ENCODE measurements around the gene SLC38A8.

SLC38A8 gene

GRCh38 chr16:84063980-84064379 lies 21.4 kb upstream of the SLC38A8 start:
- no peak overlapping the region for H3K4me3 ChIP-seq (ENCODE audit: control insufficient read depth, low read depth, low read length)
- no peak for DNase-seq (ENCODE audit: low read depth)
- TF ChIP-seq, protein P1, sequence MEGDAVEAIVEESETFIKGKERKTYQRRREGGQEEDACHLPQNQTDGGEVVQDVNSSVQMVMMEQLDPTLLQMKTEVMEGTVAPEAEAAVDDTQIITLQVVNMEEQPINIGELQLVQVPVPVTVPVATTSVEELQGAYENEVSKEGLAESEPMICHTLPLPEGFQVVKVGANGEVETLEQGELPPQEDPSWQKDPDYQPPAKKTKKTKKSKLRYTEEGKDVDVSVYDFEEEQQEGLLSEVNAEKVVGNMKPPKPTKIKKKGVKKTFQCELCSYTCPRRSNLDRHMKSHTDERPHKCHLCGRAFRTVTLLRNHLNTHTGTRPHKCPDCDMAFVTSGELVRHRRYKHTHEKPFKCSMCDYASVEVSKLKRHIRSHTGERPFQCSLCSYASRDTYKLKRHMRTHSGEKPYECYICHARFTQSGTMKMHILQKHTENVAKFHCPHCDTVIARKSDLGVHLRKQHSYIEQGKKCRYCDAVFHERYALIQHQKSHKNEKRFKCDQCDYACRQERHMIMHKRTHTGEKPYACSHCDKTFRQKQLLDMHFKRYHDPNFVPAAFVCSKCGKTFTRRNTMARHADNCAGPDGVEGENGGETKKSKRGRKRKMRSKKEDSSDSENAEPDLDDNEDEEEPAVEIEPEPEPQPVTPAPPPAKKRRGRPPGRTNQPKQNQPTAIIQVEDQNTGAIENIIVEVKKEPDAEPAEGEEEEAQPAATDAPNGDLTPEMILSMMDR (IDR thresholded peaks at IDR 0.05; ENCODE audit: control insufficient read depth, insufficient read depth, low read depth, low read length, missing control alignments), result no peak

DNA sequence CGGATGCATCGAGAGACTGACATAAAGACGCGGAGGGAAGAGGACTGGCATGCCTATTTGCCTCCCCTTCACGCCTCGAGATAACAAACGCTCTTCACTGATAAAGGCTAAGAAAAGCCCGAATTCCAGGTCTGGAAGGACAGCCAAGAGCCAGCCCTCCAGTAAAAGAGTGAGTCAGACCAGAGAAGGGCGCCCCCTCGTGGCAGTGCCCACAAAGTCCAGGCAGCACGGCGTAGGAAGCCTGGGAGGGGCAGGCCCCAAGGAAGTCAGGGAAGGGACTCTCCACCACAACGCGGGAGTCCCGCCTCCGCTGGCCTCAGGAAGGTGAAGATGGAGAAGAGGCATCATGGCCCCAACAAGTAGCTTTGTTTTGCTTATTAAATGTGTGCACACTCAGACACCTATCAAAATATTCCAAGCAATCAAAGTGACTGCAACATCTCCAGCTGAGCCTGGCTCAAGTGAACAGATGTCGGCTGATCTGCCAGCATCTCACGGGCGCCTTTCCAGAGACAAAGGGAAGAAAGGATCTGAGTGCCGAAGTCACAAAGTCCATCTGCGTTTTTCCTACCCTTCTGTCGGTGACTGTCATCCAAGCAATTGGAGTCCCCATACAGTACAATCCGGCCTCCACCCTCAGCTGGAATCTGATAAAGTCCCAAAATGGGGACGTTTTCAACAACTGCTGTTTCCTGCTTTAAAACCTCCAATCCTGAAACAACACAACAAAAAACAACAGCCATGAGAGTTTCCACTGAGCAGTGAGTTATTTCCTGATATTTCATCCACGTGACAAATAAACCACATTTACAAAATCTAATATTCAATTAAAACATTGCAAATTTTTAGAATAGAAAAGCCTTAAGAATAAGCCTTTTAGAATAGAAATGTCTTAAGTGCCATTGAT lies 20.4 kb upstream of the SLC38A8 start:
- DNase-seq (ENCODE audit: low read depth), result peak; percentile 23
- no peak overlapping the region for H3K4me3 ChIP-seq (ENCODE audit: control insufficient read depth, low read depth, low read length)
- TF ChIP-seq, protein P1 (IDR thresholded peaks at IDR 0.05; ENCODE audit: control insufficient read depth, insufficient read depth, low read depth, low read length, missing control alignments), result peak; percentile 91

GRCh38 chr16:84061236-84061819 lies 18.7 kb upstream of the SLC38A8 start:
- TF ChIP-seq, protein P1 (IDR thresholded peaks at IDR 0.05; ENCODE audit: control insufficient read depth, insufficient read depth, low read depth, low read length, missing control alignments), result no peak
- H3K4me3 ChIP-seq (ENCODE audit: control insufficient read depth, low read depth, low read length), result no peak overlapping the region
- DNase-seq (ENCODE audit: low read depth), result no peak

GRCh38 chr16:84059946-84060901 lies 17.6 kb upstream of the SLC38A8 start:
- H3K4me3 ChIP-seq (ENCODE audit: control insufficient read depth, low read depth, low read length), result no peak overlapping the region
- TF ChIP-seq, protein P1 (IDR thresholded peaks at IDR 0.05; ENCODE audit: control insufficient read depth, insufficient read depth, low read depth, low read length, missing control alignments), result no peak
- DNase-seq (ENCODE audit: low read depth), result no peak

DNA sequence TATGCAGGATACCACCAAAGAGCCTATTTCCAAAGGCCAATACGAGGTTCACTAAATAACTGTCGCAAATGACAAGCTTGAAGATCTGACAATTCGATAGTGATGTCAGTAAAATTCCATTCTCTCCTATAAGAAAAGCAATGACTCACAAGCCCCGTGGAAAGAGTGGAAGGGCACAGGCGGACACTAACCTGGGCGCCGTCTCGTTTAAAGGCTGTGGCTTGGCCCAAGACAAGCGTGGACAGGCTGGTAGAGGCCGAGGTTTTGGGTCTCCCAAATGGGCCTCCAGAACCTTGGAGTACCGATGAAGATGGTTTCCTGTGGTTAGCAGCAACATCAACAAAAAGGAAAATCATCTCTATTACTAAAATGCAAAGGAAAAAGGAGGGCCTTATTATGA lies 16.5 kb upstream of the SLC38A8 start:
- TF ChIP-seq, protein P1 (IDR thresholded peaks at IDR 0.05; ENCODE audit: control insufficient read depth, insufficient read depth, low read depth, low read length, missing control alignments), result no peak

DNA sequence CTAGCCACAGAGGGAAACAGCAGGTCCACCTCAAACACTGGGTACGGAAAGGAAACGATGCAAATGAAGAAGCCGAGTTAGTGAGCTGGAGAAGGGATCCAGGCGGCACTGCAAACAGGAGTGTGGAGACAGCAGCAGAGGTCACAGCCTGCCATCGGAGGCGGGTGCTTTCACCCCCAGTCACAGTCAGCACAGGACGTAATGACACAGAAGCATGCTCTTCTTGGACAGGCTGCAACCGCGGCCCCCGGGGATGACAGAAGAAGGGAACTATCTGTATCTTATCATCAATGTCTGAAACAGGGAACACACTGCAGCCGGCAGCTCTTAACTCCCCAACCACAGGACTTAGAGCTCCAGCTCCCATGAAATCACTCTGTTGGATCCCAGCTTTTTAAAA lies 16.1 kb upstream of the SLC38A8 start:
- no peak overlapping the region for H3K4me3 ChIP-seq (ENCODE audit: control insufficient read depth, low read depth, low read length)
- TF ChIP-seq, protein P1 (IDR thresholded peaks at IDR 0.05; ENCODE audit: control insufficient read depth, insufficient read depth, low read depth, low read length, missing control alignments), result no peak
- DNase-seq (ENCODE audit: low read depth), result no peak

More for the DNA sequence above, 16.5 kb upstream of the SLC38A8 start:
- H3K4me3 ChIP-seq (ENCODE audit: control insufficient read depth, low read depth, low read length), result no peak overlapping the region
- DNase-seq (ENCODE audit: low read depth), result no peak
